ENCODE results near the gene TBX6.

TBX6 gene

GRCh38 chr16:30086291-30087140 is 5.2 kb downstream of the TBX6 start:
- DNase-seq (ENCODE audit: low read depth) = no peak

GRCh38 chr16:30085820-30086219 is 5.9 kb downstream of the TBX6 start:
- DNase-seq (ENCODE audit: low read depth) = no peak

DNA sequence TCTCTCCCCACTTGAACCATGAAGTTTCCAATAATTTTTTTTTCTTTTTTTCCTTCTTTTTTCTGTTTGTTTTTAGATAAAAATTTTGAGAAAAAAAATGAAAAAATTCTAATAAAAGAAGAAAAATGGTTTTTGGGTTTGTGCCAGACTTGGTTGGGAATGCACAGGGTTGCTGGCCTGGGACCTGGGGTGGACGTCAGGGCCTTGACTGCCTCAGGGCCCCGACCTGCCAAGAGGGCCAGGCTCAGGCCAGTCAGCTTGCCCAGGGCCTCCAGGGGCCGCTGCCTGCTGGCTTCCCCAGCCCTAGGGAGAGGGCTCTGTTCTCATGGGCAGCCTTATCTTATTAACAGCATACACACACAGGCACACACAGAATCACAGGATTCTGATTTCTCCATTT is 6.5 kb downstream of the TBX6 start:
- DNase-seq (ENCODE audit: low read depth) = no peak

DNA sequence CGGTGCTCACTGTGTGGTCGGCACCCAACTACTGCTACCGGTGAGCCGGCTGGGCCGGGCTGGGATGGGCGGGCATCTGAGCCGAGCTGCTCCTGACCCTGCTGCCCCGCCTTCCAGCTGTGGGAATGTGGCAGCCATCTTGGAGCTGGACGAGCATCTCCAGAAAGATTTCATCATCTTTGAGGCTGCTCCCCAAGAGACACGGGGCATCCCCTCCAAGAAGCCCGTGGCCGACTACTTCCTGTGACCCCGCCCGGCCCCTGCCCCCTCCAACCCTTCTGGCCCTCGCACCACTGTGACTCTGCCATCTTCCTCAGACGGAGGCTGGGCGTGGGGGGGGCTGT is 6.9 kb downstream of the TBX6 start:
- no peak for DNase-seq (ENCODE audit: low read depth)

DNA sequence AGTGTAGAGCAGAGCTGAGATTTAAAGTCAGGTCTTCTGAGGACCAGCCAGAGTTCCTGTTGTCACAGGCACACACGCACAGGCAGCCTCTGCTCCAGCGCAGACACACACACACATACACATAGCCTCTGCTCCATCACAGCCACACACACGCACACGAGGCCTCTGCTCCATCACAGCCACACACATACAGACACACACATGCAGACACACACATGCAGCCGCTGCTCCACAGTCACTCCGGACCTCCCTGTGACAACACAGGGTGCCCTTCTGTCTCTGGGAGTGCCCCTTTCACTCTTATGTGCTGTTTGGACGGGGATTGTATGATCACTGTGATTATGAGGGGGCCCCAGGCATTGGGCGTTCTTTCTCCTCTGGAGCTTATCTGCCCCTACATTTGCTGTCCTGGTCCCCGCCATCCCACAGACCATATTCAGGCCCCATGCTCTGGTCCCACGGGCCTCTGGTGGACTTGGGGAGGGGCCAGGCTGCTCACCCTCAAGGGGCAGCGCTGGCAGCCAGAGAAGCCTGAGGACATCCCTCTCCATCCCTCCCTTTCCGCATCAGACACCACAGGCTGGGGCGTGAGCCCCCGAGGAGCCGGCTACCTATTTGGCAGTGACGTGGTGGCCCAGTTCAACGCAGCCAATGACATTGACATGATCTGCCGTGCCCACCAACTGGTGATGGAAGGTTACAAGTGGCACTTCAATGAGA is 7.5 kb downstream of the TBX6 start:
- DNase-seq (ENCODE audit: low read depth) = no peak

DNA sequence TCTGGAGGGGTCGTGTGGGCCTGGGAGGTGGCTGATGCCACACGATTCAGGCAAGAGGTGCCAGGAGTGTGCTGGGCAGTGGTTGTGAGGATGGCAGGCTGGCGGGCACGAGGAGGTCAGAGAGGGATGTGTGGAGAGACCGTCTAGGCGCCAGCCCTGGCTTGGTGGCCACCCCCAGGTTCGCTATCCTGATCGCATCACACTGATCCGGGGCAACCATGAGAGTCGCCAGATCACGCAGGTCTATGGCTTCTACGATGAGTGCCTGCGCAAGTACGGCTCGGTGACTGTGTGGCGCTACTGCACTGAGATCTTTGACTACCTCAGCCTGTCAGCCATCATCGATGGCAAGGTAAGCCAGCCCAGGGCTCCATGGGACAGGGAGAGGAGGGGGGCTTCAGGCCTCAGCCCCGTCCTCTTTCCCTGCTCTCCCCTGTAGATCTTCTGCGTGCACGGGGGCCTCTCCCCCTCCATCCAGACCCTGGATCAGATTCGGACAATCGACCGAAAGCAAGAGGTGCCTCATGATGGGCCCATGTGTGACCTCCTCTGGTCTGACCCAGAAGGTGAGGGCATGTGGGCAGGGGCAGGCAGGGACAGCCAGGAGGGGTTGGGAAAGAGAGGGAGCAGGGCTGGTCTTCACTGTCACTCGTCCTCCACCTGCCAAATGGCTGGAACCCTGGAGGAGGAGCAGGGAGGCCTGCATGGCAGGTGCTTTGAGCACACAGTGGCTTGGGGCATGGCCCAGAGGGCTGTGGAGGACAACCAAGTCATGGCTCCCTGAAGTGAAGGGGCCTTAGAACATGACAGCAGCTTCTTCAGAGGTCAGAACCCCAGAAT is 8.3 kb downstream of the TBX6 start:
- no peak for DNase-seq (ENCODE audit: low read depth)

DNA sequence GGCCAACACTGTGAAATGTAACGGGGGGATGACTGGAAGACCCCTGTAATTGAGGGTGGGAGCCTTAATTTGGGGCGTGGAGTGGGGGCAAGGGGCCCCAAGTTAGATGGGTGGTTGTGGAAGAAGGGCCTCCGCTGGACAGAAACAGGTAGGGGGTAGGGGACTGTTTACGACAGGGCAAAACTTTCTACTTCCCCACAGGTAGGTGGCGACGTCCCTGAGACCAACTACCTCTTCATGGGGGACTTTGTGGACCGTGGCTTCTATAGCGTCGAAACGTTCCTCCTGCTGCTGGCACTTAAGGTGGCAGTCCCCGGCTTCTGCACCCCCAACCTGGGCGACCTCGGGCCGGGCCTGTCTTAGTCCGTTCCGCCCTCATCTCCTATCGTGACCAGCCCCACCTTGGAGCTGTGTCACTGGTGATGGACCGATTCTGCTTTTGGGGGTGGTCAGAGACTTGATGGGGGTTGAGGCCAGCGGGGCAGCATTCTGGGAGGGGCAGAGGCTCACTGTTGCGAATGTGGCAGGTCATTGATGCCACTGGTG is 9.1 kb downstream of the TBX6 start:
- no peak for DNase-seq (ENCODE audit: low read depth)

DNA sequence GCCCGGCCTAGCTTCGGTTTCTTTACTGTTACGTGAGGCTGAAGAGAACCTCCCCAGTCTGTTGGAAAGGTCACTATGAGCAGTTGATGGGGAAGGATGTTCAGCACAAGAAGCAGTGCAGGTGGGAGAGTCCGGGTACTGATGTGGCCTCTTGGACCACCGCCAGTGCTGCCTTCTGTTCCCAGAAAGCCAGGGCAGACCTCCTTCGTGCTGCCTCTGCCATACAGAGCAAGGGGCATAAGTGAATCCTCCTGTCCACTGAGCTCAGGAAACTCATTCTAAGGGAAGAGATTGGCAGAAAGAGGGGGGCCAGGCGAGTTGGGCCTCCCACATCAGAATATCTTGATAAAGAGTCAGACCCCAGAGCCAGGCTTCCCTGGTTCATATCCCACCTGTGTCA is 12.2 kb downstream of the TBX6 start:
- DNase-seq (ENCODE audit: low read depth) = no peak

GRCh38 chr16:30078744-30079143 is 13.0 kb downstream of the TBX6 start:
- DNase-seq (ENCODE audit: low read depth) = no peak

- DNase-seq (ENCODE audit: low read depth) = no peak
Measured at GRCh38 chr16:30077656-30078055, 14.1 kb downstream of the TBX6 start.

DNA sequence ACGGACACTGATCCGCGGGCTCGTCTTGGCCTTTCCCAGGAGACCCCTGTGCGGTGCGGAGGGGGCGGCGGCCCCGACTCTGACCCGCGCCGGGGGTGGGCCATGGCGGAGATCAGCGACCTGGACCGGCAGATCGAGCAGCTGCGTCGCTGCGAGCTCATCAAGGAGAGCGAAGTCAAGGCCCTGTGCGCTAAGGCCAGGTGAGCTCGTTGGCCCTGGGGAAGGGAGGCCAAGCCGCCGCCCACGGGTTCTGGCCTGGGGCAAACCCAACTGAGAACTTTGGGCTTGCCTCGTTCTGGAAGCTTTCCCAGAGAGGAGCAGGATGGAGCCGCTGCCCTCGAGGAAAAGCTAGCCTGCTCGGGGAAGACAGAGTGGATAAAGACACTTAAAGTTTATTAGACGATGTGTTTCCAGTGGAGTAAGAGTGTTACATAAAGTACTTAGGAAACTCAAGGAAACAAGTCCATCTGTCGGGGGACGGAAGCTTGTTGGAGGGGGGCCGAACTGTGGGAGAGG is 15.4 kb downstream of the TBX6 start:
- no peak for DNase-seq (ENCODE audit: low read depth)

DNA sequence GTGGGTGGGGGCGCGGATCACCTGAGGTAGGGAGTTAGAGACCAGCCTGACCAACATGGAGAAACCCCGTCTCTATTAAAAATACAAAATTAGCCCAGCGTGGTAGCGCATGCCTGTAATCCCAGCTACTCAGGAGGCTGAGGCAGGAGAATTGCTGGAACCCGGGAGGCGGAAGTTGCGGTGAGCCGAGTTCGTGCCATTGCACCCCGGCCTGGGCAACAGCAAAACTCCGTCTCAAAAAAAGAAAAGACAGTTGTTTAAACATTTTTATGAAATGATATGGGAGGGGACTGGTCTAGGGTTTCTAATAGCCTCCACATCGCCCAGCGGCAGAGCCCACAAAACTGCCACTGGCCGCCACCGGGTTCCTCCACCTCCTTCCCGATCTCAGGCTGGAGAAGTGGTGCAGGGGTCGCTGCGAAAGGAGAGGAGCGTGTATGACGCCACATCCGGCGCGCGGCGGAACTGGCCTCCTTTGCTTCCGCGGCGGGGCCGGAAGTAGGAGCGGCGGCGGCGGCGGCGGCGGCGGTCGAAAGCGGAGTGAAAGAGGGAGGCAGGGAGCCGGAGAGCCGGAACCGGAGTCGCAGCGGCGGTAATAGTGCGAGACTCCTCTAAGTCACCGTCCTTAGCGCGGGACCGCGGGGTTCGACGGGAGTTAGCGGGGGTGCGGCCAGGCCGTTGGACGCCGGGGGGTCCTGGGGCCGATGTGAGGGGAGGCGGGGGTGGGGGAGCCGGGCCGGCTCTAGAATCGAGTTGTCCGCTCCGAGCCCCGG is 16.0 kb downstream of the TBX6 start, which contains the start of gene PPP4C:
TSS of gene PPP4C (plus strand) at position 492 of the 773 bp plus-strand sequence. CDS start 384 bp downstream, outside the sequence.
- DNase-seq (ENCODE audit: low read depth) = peak; percentile 76

DNA sequence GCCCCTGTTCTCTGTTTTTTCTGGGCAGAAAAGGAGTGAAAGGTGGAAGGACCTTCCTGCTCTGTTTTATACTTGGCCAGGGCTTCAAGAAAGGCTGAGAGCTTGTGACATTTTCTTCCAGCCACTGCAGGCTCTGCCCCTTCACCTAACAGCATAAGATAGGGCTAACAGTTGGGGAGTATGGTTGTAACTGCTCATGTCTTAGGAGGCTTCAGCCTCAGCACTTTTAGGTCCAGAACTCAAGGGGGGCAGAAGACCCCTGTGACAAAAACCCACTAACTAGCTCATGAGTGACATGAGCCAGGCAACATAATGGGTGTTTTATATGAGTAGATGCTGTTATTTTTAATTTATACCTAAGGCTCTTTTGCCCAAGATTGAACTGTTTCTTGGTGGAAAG is 21.2 kb downstream of the TBX6 start:
- DNase-seq (ENCODE audit: low read depth) = no peak

DNA sequence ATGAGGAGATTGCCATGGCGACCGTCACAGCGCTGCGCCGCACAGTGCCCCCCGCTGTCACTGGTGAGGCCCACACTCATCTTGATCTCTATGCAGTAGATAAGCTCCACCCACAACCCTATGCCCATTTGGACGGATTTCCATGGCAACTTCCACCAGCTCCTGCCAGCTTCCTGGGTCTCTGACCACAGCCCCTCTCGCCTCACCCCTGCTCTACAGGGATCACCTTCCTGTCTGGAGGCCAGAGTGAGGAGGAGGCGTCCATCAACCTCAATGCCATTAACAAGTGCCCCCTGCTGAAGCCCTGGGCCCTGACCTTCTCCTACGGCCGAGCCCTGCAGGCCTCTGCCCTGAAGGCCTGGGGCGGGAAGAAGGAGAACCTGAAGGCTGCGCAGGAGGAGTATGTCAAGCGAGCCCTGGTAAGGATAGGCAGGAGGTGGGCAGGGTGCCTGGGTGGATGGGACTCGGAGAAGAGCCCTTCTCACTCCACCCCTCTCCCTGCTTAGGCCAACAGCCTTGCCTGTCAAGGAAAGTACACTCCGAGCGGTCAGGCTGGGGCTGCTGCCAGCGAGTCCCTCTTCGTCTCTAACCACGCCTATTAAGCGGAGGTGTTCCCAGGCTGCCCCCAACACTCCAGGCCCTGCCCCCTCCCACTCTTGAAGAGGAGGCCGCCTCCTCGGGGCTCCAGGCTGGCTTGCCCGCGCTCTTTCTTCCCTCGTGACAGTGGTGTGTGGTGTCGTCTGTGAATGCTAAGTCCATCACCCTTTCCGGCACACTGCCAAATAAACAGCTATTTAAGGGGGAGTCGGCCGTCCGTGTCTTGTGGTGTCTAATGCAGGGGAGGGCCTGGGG is 21.9 kb downstream of the TBX6 start:
- no peak for DNase-seq (ENCODE audit: low read depth)

DNA sequence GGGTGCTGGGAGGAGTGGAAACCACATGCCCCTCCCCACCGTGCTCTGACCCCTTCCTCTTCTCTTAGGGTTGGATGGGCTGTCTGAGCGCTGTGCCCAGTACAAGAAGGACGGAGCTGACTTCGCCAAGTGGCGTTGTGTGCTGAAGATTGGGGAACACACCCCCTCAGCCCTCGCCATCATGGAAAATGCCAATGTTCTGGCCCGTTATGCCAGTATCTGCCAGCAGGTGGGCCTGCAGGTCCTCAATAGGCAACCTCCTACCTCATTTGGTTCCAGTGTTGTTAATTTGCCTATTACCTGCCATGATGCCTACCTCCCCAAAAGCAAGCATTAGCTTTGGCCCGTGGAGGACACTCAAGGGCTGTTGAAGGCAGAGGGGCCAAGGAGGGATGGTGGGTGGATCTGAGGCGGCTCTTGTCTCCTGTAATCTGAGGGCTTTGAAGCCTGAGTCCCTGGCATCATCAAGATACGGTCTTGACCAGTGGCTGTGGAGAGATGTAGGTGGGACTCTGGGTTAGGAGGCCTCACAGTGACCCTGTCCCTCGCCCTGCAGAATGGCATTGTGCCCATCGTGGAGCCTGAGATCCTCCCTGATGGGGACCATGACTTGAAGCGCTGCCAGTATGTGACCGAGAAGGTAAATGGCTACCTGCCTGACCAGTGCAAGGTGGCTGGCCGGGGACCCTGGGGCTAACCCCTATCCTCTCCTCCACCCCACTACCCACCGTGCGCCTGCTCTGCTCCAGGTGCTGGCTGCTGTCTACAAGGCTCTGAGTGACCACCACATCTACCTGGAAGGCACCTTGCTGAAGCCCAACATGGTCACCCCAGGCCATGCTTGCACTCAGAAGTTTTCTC is 22.7 kb downstream of the TBX6 start:
- no peak for DNase-seq (ENCODE audit: low read depth)

GRCh38 chr16:30068333-30068732 is 23.4 kb downstream of the TBX6 start:
- DNase-seq (ENCODE audit: low read depth) = no peak

GRCh38 chr16:30067584-30067916 is 24.2 kb downstream of the TBX6 start:
- DNase-seq (ENCODE audit: low read depth) = no peak

- DNase-seq (ENCODE audit: low read depth) = no peak
Measured at GRCh38 chr16:30066761-30067583, 24.8 kb downstream of the TBX6 start.
